G401 (cell line): ENCODE measurements around the gene EIF2S2. TPM values are rescaled to one million over a fixed set of nuclear protein-coding genes. Genes with fewer than 3 reads are reported as not detected.

Source experiments
- DNase-seq: peaks from one replicate; pipeline ENCODE4 v3.0.0-alpha.2; 2015; ENCODE audit warnings: low spot score
- in situ Hi-C: cut with HindIII; loops from 2 replicates; pipeline ENCODE4 v1.10.0; 2016; ENCODE audit warnings: low sequenced_read_pairs, mixed read lengths
- total RNA-seq: library from RNA; depleted of rRNA; stranded (reverse); fragments of >200 nt; shearing (Covaris generic); gene quantifications from 2 replicates; pipeline ENCODE4 v1.2.3, GENCODE V29; 2014

EIF2S2 gene
- total RNA-seq, 1 experiment from 2014 or later, result 221 TPM

DNA sequence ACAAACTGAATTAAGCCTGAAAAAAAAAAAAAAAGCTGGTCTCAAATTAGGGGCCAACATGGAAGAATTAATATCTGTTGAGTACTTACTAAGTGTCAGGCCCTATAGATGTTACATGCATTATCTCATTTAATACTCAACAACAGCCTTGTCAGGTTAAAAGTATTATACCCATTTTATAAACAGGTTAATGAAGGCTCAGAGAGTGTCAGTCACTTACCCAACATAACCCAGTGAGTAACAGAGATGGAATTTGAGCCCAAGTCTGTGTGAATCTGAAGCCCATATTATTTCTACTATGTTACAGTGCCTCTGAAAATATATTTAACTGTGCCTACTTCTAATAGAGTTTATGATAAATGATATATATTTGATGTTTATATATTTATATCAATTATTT lies 11.3 kb upstream of the EIF2S2 start:
- in situ Hi-C loops, result no loop called here
- DNase-seq, result no peak

DNA sequence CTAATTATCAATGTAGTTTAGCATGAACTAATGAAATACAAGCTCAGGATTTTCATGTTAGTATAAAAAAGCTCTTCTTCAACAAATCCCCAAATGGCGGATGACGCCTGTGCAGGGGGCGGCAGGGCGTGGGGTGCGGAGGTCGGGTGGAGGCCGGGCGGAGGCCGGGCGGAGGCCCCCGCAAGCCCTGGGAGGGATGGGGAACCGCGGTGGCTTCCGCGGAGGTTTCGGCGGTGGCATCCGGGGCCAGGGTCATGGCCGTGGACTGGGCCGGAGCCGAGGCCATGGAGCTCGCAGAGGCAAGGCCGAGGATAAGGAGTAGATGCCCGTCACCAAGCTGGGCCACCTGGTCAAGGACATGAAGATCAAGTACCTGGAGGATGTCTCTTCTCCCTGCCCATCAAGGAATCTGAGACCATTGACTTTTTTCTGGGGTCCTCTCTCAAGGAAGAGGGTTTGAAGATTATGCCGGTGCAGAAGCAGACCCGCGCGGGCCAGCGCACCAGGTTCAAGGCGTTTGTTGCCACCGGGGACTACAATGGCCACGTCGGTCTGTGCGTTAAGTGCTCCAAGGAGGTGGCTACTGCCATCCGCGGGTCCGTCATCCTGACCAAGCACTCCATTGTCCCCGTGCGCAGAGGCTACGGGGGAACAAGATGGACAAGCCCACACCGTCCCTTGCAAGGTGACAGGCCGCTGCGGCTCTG lies 10.4 kb upstream of the EIF2S2 start:
- no peak for DNase-seq
- in situ Hi-C loops, result no loop called here

DNA sequence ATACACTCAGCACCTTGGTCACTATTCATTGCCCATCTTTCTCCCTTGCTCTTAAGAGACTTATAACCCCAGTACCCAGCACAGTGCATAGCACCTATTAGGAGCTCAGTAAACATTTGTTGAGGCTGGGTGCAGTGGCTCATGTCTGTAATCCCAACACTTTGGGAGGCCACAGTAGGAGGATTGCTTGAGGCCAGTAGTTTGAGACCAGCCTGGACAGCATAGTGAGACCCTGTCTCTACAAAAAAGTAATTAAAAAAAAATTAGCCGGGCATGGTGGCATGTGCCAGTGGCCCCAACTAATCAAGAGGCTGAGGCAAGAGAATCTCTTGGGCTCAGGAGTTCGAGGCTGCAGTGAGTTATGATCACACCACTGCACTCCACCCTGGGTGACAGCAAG lies 8.2 kb upstream of the EIF2S2 start:
- in situ Hi-C loops, result no loop called here
- no peak for DNase-seq

DNA sequence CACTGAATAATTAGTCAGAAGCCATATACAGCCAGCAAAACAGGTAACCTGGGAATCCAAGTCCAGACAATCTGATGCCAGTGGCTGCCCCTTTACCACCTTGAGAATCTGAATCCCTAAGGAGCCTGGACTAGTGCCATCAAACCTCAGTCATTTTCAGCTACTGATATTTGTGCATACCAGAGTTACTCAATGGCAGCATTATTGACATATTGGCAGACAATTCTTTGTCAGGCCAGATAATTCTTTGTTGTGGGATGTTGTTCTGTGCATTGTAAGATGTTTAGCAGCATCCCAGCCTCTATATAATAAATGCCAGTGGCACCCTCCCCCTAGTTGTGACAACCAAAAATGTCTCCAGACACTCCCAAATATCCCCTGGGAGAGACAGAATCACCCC lies 3.2 kb upstream of the EIF2S2 start:
- DNase-seq, result no peak
- in situ Hi-C loops, result no loop called here

DNA sequence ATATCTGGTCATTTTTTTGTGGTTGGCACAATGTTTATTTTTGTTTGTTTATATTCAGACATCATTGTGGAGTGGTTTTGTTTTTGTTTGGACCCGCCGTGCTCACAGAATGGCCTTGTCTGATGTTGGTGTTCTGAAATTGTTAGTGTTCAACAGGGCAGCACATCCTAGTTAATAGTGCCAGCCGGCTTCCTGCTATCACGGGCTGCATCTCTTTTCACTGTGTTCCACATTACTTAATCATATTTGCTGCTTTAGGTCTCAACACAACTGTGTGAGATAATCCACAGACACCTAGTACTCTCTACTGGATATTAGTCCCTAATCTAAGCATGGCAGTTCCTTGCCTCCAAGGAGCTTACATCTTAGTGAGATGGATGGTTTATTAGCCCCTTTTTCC lies 2.8 kb upstream of the EIF2S2 start:
- in situ Hi-C loops, result no loop called here
- DNase-seq, result no peak

DNA sequence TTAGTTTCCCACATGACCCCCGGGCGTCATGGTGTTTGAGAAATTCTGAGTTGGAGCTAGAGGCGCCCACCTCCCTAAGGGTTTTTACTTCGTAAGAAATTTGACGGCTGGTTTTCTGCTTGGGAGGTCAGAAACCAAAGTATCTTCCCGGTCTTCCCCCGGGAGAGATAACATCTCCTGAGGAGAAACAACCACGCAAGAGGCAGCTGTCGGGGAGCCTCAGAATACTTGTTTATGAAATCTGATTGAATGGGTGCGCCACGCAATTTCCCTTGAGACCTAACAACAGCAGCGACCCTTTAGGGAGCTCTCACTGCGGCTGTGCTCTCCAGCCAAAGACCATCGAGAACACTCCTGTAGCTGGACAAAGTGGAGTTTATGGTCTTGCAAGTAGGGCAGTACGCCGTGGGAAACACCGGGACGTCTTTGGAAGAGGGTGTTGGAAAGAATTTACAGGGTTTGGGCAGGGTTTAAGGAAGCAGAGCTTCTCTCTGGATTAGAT lies 608 bp upstream of the EIF2S2 start:
- in situ Hi-C loops, result no loop called here
- peak; percentile 54 for DNase-seq

DNA sequence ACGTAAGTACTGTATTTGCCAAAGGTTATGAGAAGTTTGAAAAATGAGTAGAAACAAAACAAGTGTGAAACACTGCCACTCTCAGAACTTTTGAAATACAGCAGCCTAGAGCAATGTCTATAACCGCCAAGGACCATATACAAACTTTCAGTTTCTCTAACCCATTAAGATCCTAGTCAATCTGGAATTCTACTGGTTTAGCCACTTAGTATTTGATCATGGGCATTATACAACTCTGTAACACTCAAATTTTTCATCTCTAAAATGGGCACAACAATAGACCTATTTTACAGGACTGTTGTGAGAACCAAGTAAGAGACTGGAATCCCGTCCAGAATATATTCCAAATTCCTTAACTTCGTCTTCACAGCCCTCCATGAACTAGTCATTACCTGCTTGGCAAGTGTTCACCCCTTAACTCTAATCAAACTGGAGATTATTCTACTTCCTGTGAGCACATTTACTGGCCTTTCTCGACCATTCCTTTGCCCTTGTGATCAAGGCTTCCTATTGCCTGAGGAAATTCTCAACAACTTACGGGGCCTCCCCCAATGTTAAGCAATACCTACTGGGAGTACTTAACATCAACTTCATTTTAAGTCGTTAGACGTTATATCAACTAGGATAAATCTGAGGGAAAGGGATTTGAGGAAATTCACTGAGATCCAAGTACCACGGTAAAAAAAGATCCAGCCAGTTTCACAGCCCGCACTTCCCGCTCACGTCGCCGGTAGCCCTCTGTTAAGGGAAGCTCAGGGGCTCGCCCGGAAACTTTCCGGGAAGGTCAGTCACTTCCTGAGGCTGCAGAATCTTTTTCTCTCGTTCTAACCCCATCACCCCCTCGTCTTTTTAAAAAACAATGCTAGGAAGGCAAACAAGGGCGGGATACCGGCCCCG lies 1.1 kb downstream of the EIF2S2 start:
- in situ Hi-C loops, result no loop called here
- DNase-seq, result no peak

DNA sequence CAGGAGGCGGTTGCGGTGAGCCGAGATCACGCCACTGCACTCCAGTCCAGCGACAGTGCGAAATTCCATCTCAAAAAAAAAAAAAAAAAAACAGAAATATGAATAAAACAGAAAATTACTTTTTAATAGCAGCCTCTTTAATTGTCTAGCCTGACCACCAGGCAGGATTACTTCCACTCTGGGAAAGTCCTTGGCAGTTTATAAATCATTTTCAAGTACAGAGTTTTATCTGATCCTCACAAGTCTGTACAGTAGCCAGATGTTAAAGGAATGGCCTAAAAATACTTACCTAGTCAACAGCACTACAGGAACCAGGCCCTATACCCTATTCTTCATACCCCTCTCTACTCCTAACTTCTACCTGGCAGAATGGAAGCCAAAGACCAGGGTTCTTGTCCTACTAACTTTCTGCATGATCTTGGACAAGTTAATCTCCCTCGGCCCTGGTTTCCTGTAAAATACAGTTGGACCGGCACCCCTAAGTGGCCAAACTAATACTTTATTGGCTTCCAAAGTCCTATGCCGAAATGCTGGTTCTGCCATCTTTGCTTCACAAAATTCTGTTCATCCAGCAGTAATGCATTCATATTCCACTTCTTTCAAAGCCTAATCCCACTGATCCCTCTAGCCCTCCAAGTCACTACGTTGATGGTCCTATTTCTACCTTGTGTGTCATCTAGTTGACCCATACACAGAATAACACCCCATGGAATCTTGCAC lies 1.9 kb downstream of the EIF2S2 start:
- in situ Hi-C loops, result no loop called here

DNA sequence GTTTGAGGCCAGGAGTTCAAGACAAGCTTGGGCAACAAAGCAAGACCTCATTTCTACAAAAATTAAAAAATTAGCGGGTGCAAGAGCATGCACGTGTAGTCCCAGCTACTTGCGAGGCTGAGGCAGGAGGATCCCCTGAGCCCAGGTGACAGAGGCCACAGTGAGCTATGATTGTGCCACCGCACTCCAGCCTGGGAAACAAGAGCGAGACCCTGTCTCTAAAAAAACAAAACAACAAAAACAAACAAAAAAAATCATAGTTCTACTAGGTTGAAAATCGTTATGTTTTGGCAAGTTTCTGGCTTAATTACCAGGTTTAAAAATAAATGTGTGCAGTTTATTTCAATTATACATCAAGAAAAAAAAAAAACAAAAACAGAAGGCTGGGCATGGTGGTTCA lies 2.6 kb downstream of the EIF2S2 start:
- in situ Hi-C loops, result no loop called here
- no peak for DNase-seq

More for the DNA sequence above, 1.9 kb downstream of the EIF2S2 start:
- DNase-seq, result no peak

DNA sequence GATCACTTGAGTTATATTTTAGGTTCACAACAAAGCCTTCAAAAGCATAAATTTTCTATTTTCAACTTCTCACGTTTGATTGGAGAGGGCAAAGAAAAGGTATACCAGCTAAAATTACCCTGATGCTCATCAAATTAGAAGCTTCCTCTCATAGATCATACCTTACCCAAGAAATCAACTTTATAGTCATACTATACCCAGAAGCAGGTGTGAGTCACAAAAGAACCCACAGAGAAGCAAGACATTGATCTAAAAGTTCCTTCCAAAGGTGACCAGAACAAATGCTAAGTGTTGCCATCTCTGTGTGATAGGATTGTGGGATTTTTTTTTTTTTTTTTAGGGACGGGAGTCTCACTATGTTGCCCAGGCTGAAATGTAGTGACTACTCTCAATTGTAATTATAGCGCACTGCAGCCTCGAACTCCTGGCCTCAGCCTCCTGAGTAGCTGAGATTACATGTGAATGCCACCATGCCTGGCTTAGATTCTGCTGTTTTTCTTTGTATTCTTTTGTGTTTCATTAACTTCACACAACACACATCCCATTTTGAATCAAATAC lies 3.3 kb downstream of the EIF2S2 start:
- DNase-seq, result no peak
- in situ Hi-C loops, result no loop called here

DNA sequence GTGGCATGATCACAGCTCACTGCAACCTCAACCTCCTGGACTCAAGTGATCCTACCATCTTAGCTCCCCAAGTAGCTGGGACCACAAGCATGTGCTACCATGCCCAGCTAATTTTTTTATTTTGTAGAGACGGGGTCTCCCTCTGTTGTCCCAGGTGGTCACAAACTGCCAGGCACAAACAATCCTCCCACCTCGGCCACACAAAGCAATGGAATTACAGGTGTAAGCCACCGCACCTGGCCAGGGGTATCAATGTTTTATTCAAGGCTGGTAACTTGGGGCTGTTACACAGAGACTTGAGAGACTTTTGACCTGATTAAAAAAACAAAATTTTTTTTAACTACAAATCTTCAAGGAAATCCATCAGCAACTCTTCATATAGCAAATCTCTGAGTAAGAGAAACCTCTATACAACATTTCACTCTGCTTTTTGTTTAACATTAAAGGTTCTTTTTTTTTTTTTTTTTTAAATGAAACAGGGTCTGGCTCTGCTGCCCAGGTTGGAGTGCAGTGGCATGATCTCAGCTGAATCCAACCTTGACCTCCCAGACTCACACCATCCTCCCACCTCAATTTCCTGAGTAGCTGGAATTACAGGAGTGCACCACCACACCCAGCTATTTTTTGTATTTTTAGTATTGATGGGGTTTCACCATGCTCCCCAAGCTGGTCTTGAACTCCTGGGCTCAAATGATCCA lies 5.9 kb downstream of the EIF2S2 start:
- DNase-seq, result no peak

DNA sequence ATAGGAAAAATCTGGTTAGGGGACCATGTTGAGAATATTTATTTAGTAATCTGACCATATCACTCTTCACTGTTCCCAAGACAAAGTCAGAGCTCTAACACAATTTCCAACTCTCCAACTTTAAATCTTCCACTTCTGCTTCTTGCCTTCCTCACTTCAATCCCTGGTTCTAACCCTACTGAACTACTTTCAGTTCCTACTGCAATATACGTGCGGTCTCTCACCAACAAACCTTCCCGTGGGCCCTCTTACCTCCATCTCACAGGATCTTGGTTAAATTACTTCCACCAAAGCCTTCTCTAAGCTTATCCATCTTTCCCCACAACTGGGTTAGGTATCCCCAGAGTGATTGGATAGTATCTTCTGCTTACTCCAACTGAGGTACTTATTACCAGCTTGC lies 8.0 kb downstream of the EIF2S2 start:
- in situ Hi-C loops, result no loop called here
- DNase-seq, result no peak

More for the DNA sequence above, 5.9 kb downstream of the EIF2S2 start:
- in situ Hi-C loops, result no loop called here

DNA sequence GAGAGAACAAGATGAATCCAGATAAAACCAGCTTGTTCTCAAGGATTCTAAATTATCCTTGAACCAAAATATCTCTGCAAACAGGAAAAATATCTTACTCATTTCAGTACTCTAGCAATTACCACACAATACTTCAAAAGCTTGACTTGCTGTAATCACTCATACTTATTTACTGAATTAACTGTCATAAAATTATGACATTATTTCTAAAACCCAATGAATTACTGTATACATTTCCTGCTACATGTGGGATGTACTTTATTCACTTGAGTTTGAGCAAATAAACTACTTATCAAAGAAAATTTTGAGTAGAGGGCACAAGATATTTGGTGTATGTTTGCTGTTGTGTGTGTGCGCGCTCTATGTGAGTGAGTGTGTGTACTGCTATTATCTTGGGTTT lies 9.7 kb downstream of the EIF2S2 start:
- no peak for DNase-seq
- in situ Hi-C loops, result no loop called here

DNA sequence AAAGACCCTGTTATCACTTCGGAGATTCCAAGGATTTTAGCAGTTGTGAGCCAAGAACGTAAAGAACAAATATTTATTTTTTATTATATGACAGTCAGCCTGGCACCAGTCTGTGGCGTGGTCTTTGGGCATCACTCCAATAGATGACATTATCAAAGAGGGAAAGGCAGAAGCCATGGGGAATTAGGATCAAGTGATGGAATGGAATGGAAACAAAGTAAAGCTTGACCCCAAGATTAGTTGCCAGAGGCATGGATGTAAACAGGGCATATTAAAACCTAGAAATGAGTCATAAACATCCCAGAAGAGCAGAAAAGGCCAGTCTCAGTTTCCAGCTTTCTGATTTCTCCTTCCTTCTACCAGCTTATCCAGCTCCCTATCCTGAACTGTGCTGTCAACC lies 11.5 kb downstream of the EIF2S2 start:
- in situ Hi-C loops, result no loop called here
- no peak for DNase-seq

DNA sequence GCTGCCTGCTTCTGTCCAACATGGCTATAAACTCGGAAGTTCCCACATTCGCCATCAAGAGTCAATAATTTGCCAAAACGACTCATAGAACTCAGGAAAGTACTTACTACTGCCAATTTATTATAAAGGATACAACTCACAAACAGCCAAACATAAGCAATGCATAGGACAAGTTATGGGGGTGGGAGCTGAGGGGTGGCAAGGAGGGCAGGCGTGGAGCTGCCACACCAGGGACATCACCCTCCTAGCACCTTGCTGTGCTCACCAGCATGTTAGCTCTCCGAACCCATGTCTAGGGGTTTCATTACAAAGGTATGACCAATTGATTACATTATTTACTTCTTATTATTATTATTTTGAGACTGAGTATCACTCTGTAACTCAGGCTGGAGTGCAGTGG lies 12.4 kb downstream of the EIF2S2 start:
- in situ Hi-C loops, result no loop called here
- DNase-seq, result no peak

DNA sequence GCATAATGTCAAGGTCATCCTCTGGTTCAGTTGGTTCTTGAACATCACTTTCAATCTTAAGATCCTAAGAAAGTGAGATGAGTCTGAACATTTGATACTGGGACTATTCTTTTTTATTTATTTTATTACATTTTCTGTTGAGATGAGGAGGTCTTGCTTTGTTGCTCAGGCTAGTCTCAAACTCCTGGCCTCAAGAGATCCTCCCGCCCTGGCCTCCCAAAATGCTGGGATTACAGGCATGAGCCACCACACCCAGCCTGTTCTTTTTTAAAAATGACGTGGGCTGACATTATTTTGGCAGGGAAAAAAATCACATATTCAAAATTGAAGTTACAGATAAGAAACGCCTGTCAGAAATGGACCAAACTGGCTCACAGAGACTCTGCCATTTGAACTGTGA lies 13.5 kb downstream of the EIF2S2 start:
- in situ Hi-C loops, result no loop called here
- DNase-seq, result no peak

DNA sequence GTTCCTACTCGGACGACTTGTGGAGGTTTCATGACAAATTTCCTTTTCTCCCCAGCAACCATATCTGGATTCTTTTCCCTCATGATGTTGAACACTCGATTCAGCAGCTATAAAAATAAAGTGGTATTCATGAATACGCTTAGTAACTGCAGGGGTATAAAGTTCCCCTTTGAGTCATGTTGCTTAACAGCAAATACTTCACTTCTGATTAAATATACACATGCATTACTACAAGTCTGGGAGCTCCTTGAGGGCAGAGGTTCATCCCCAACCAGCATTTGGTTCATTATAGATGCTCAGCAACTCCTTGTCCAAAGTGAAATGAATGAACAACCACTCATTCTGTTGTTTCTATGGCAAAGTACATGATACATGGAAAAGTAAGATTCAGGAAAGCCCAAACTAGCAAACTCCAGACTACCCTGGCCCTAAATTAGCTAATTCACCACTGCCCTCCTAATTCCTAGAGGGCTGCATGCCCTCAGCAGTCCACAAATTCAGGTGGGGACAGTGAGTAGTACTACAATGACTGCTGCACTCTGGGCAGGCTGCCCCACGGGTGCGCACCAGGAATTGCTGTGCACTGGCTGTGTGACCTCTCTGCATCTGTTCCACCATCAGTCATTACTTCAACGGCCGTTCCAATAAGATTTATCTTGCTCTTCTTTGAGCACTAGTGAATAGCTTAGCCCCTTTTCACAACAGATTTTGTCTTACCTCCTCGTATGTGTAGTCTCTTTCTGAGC lies 15.2 kb downstream of the EIF2S2 start:
- in situ Hi-C loops, result no loop called here

DNA sequence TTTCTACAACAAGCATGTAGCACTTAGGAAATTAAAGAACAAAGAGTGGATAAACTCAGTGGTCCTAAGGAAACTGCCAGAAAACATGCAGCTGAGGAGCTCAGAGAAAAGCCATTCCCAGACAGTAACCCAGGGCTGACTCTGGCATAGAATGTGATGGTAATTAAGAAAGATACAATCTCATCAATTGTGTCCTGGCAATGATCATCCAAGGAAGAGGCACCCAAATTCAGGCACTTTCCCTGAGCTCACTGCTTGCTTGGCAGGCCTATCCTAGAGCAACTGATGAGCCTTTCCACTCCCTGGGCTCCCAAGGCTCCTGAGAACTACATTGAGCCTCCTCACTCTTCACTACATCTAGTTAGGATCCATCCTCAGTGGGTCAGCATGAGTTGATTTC lies 16.2 kb downstream of the EIF2S2 start:
- in situ Hi-C loops, result no loop called here

More for the DNA sequence above, 15.2 kb downstream of the EIF2S2 start:
- DNase-seq, result no peak

More for the DNA sequence above, 16.2 kb downstream of the EIF2S2 start:
- no peak for DNase-seq
